ENCODE results near the gene SF3A2. TPM values are rescaled to one million over a fixed set of nuclear protein-coding genes. Genes with fewer than 3 reads are reported as not detected.

The SF3A2 gene
- total and polyA plus RNA-seq, 2 donors (not counting 3 experiments of a cell fraction or from before 2014, with no cell fraction given), result 21.5 to 164 TPM

GRCh38 chr19:2210987-2211740 is 25.5 kb upstream of the SF3A2 start:
- H3K36me3 ChIP-seq (ENCODE audit: control insufficient read depth in 2 of 2, extremely low read depth in 1 of 2, insufficient read depth in 2 of 2, low read length in 2 of 2), result peaks cover 7 to 44% of the 10 kb centered on the region in 2 experiments
- DNase-seq (ENCODE audit: low read depth, low spot score) (no peak), FAIRE-seq (no peak)
- H3K27me3 ChIP-seq (ENCODE audit: control insufficient read depth in 2 of 2, insufficient read depth in 2 of 2, low read length in 2 of 2), result no peaks in the 10 kb centered on the region
- no peak overlapping the region for H3K4me2 ChIP-seq (ENCODE audit: insufficient read depth, low read length)
- no peaks in the 10 kb centered on the region for H3K9me3 ChIP-seq (replicated peaks; ENCODE audit: control insufficient read depth, insufficient read depth, low read length)
- ChIA-PET POLR2A (no interaction called here), CTCF (no interaction called here)
- H3K9me1 ChIP-seq (replicated peaks; ENCODE audit: control insufficient read depth, extremely low read depth, insufficient read depth, low read length), result no peaks in the 10 kb centered on the region
- no peak for TF ChIP-seq FOS (IDR thresholded peaks at IDR 0.05; ENCODE audit: borderline replicate concordance, insufficient read depth, low read length)
- no peak for TF ChIP-seq POLR2AphosphoS5 (IDR thresholded peaks at IDR 0.05; ENCODE audit: insufficient read depth, low read depth, low read length)
- TF ChIP-seq CTCF (IDR thresholded peaks at IDR 0.05; ENCODE audit: extremely low read depth in 1 of 2, insufficient read depth in 1 of 2, low read depth in 1 of 2, low read length in 2 of 2), result no peak
- no peak for TF ChIP-seq GATA2 (IDR thresholded peaks at IDR 0.05; ENCODE audit: insufficient read depth, insufficient read length, low read depth, low read length)
- H3K4me1 ChIP-seq (ENCODE audit: control insufficient read depth, extremely low read depth, insufficient read depth, low read length), result peaks cover 7% of the 10 kb centered on the region
- H3K9ac ChIP-seq (replicated peaks; ENCODE audit: extremely low read depth, insufficient read depth, low read length), result no peak overlapping the region
- H4K20me1 ChIP-seq (replicated peaks; ENCODE audit: control insufficient read depth, extremely low read depth, insufficient read depth, low read length), result no peaks in the 10 kb centered on the region
- dilution Hi-C loops (cut with MboI; ENCODE audit: extremely low pct_ligation_motif_present, low sequenced_read_pairs) (no loop called here), intact Hi-C loops (cut with micrococcal nuclease) (no loop called here)
- H3K27ac ChIP-seq (ENCODE audit: insufficient read depth, low read depth, low read length), result no peak overlapping the region
- BruUV-seq (replicated peaks), result no TSS peak
- no peaks in the 10 kb centered on the region for H3K79me2 ChIP-seq (ENCODE audit: control insufficient read depth, insufficient read depth, low read length)
- H3K4me3 ChIP-seq (replicated peaks in 1 of 3; ENCODE audit: insufficient read depth in 1 of 3, low read depth in 1 of 3, low read length in 3 of 3), result no peak overlapping the region
- no peak overlapping the region for H2AFZ ChIP-seq (ENCODE audit: low read depth, low read length)

All from endothelial cell of umbilical vein (primary cell).